Measurements from ENCODE around the gene UBE2Q2. TPM values are rescaled to one million over a fixed set of nuclear protein-coding genes. Genes with fewer than 3 reads are reported as not detected.

Gene UBE2Q2
- total and polyA plus RNA-seq, 2 of the 4 experiments (the other 2 are of a cell fraction): 18.0 to 28.9 TPM

DNA sequence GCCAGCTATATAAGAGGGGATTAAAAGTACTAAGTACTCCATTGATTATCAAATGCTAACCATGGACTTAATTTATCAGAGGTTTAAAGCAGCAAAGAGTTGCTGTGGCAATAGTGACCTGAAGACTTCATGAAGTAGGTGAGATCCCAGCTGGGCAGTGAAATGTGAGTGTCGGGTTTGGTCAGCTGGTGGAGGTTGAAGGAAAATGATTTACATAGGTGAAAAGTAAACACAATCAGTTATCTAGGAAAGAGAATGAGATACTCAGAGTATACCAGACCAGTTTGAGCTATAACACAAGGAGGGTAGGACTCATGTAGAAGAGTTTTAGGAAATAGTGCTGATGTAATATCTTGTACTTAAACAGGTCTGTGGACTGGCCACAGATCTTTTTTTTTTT, 43.9 kb downstream of the UBE2Q2 start:
- POLR2A ChIA-PET (ENCODE audit: unreplicated experiment): no interaction called here
- intact Hi-C loops (cut with micrococcal nuclease) (no loop called here), dilution Hi-C loops (cut with HindIII; ENCODE audit: low sequenced_read_pairs, unreplicated experiment) (no loop called here), in situ Hi-C loops (cut with MboI; ENCODE audit: low sequenced_read_pairs) (no loop called here)
- no peaks in the 10 kb centered on the region for H3K9me3 ChIP-seq (ENCODE audit: control insufficient read depth, insufficient read depth, low read length)
- H3K36me3 ChIP-seq (ENCODE audit: control insufficient read depth, insufficient read depth, low read length): peaks cover 6% of the 10 kb centered on the region; the same call in 1 of the 2 replicates
- H4K5ac ChIP-seq (ENCODE audit: low read depth, low read length): no peak overlapping the region
- H3K4me1 ChIP-seq (ENCODE audit: control insufficient read depth, insufficient read depth, low read length): peaks cover 8% of the 10 kb centered on the region
- no peak overlapping the region for H3K9ac ChIP-seq (ENCODE audit: low read depth, low read length)
- no TSS peak for BruUV-seq (replicated peaks)
- no peak overlapping the region for H3K4ac ChIP-seq (ENCODE audit: low read depth, low read length)
- H2BK15ac ChIP-seq (ENCODE audit: low read depth, low read length): no peak overlapping the region
- H3K4me3 ChIP-seq (ENCODE audit: insufficient read depth, low read depth, low read length): no peak overlapping the region
- H2BK5ac ChIP-seq (ENCODE audit: low read depth, low read length, poor library complexity, severe bottlenecking): no peak overlapping the region
- H4K20me1 ChIP-seq (ENCODE audit: insufficient read depth, low read length): peaks cover 7% of the 10 kb centered on the region; the same call in 1 of the 2 replicates
- peaks cover 14 to 34% of the 10 kb centered on the region in 2 experiments for H3K79me1 ChIP-seq (ENCODE audit: low read depth in 1 of 2, low read length in 2 of 2)
- no peak overlapping the region for H3K27ac ChIP-seq (ENCODE audit: insufficient read depth, low read length)
- no peak overlapping the region for H3K23ac ChIP-seq (ENCODE audit: low read depth, low read length)
- peaks cover 8% of the 10 kb centered on the region for H3K9me1 ChIP-seq (ENCODE audit: insufficient read depth, low read length)
- H2BK20ac ChIP-seq (ENCODE audit: low read depth, low read length): no peak overlapping the region
- H3K18ac ChIP-seq (ENCODE audit: low read depth, low read length): no peak overlapping the region
- H4K8ac ChIP-seq (ENCODE audit: low read depth in 2 of 2, low read length in 2 of 2): no peak overlapping the region
- no peak for TF ChIP-seq RCOR1 (IDR thresholded peaks at IDR 0.05; ENCODE audit: insufficient replicate concordance, low read length)
- TF ChIP-seq CEBPB (IDR thresholded peaks at IDR 0.05; ENCODE audit: low read depth, low read length): no peak
- TF ChIP-seq BHLHE40 (IDR thresholded peaks at IDR 0.05; ENCODE audit: low read depth, low read length): no peak
- TF ChIP-seq RAD21 (IDR thresholded peaks at IDR 0.05; ENCODE audit: low read length): no peak
- TF ChIP-seq, protein P1, sequence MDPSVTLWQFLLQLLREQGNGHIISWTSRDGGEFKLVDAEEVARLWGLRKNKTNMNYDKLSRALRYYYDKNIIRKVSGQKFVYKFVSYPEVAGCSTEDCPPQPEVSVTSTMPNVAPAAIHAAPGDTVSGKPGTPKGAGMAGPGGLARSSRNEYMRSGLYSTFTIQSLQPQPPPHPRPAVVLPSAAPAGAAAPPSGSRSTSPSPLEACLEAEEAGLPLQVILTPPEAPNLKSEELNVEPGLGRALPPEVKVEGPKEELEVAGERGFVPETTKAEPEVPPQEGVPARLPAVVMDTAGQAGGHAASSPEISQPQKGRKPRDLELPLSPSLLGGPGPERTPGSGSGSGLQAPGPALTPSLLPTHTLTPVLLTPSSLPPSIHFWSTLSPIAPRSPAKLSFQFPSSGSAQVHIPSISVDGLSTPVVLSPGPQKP (IDR thresholded peaks at IDR 0.05; ENCODE audit: borderline replicate concordance, low read depth, low read length): no peak
- TF ChIP-seq, protein P2, sequence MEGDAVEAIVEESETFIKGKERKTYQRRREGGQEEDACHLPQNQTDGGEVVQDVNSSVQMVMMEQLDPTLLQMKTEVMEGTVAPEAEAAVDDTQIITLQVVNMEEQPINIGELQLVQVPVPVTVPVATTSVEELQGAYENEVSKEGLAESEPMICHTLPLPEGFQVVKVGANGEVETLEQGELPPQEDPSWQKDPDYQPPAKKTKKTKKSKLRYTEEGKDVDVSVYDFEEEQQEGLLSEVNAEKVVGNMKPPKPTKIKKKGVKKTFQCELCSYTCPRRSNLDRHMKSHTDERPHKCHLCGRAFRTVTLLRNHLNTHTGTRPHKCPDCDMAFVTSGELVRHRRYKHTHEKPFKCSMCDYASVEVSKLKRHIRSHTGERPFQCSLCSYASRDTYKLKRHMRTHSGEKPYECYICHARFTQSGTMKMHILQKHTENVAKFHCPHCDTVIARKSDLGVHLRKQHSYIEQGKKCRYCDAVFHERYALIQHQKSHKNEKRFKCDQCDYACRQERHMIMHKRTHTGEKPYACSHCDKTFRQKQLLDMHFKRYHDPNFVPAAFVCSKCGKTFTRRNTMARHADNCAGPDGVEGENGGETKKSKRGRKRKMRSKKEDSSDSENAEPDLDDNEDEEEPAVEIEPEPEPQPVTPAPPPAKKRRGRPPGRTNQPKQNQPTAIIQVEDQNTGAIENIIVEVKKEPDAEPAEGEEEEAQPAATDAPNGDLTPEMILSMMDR (conservative IDR thresholded peaks at IDR 0.05; ENCODE audit: low read depth, low read length): no peak
- TF ChIP-seq RFX5 (IDR thresholded peaks at IDR 0.05; ENCODE audit: low read depth, low read length): no peak
- TF ChIP-seq, protein P3, sequence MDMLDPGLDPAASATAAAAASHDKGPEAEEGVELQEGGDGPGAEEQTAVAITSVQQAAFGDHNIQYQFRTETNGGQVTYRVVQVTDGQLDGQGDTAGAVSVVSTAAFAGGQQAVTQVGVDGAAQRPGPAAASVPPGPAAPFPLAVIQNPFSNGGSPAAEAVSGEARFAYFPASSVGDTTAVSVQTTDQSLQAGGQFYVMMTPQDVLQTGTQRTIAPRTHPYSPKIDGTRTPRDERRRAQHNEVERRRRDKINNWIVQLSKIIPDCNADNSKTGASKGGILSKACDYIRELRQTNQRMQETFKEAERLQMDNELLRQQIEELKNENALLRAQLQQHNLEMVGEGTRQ (IDR thresholded peaks at IDR 0.05; ENCODE audit: low read depth, low read length): no peak
- TF ChIP-seq MXI1 (IDR thresholded peaks at IDR 0.05; ENCODE audit: borderline replicate concordance, low read depth, low read length): no peak
- TF ChIP-seq NFE2L2 (IDR thresholded peaks at IDR 0.05; ENCODE audit: low read depth, low read length): no peak
- TF ChIP-seq CHD1 (IDR thresholded peaks at IDR 0.05; ENCODE audit: low read depth, low read length): no peak
- no peak for TF ChIP-seq MAFK (IDR thresholded peaks at IDR 0.05; ENCODE audit: low read depth, low read length)
- H3K14ac ChIP-seq (replicated peaks; ENCODE audit: low read depth, low read length): no peak overlapping the region
- no peak overlapping the region for H3K56ac ChIP-seq (ENCODE audit: extremely low read depth, insufficient read depth, low read length)
- no peak overlapping the region for H2BK120ac ChIP-seq (ENCODE audit: low read depth, low read length)
- H2AK9ac ChIP-seq (replicated peaks; ENCODE audit: low read depth, low read length, poor library complexity): no peak overlapping the region
- CTCF ChIA-PET: no interaction called here
- no peak for ATAC-seq (ENCODE audit: low read depth)
- no peak overlapping the region for H2AK5ac ChIP-seq (ENCODE audit: low read depth, low read length)
- H4K91ac ChIP-seq (ENCODE audit: insufficient read depth, low read depth, low read length): no peak overlapping the region
- H3K4me2 ChIP-seq (ENCODE audit: low read depth, low read length): no peak overlapping the region
- no peak overlapping the region for H2AFZ ChIP-seq (replicated peaks; ENCODE audit: low read length, poor library complexity)
- no CpG with 5 or more reads among the region's 1 CpG for WGBS, 2 experiments (ENCODE audit: extremely low coverage in 2 of 2, insufficient read length in 1 of 2)
- no peaks in the 10 kb centered on the region for H3K27me3 ChIP-seq (ENCODE audit: control insufficient read depth, insufficient read depth, low read length)
- no peak for DNase-seq
